Neural progenitor cell (in vitro differentiated cells): ENCODE data around the gene FNDC4.

Experiments used
- CTCF ChIP-seq: fragments of 200-600 bp; sonication (generic); IDR thresholded peaks from 2 replicates; pipeline ENCODE4 v1.5.1; 2017; ENCODE audit warnings: antibody characterized with exemption, mild to moderate bottlenecking
- EZH2 ChIP-seq: fragments of 200-600 bp; sonication (generic); IDR thresholded peaks from 2 replicates; pipeline ENCODE4 v1.6.1; 2017; ENCODE audit warnings: antibody characterized with exemption, mild to moderate bottlenecking, moderate library complexity

- TF ChIP-seq CTCF = no peak
- no peak for TF ChIP-seq EZH2
Observed at GRCh38 chr2:27497288-27497627, 2.3 kb upstream of the FNDC4 start.
